Loucy (cell line): ENCODE results near the gene TMEM231.

Experiments
- H2AFZ ChIP-seq: fragments of 200-600 bp; sonication (generic); 2 replicates; pipeline ENCODE4 v1.6.0; 2016; ENCODE audit warnings: antibody characterized with exemption, mild to moderate bottlenecking, low read length, moderate library complexity
- H3F3A ChIP-seq: fragments of 200-600 bp; 2 replicates; pipeline ENCODE4 v1.6.0; 2016; ENCODE audit warnings: antibody characterized with exemption, low read depth, mild to moderate bottlenecking
- H3K27me3 ChIP-seq: fragments of 200-600 bp; sonication (generic); 2 replicates; pipeline ENCODE4 v1.6.1; 2014; ENCODE audit warnings: low read length, mild to moderate bottlenecking; ENCODE audit not compliant: insufficient read depth, poor library complexity, severe bottlenecking
- H3K36me3 ChIP-seq: fragments of 200-600 bp; sonication (generic); 2 replicates; pipeline ENCODE4 v1.6.1; 2016; ENCODE audit warnings: low read length; ENCODE audit not compliant: insufficient read depth
- H3K4me1 ChIP-seq: fragments of 200-600 bp; sonication (generic); 2 replicates; pipeline ENCODE4 v1.5.1; 2014; ENCODE audit warnings: low read length, mild to moderate bottlenecking; ENCODE audit not compliant: insufficient read depth, poor library complexity, severe bottlenecking
- H3K4me2 ChIP-seq: fragments of 200-600 bp; sonication (generic); 2 replicates; pipeline ENCODE4 v1.6.0; 2014; ENCODE audit warnings: antibody characterized with exemption, low read length, low read depth, mild to moderate bottlenecking; ENCODE audit not compliant: poor library complexity, severe bottlenecking
- H3K4me3 ChIP-seq: fragments of 200-600 bp; sonication (generic); 2 replicates; pipeline ENCODE4 v1.5.1; 2014; ENCODE audit warnings: low read length, mild to moderate bottlenecking, mixed read lengths; ENCODE audit not compliant: poor library complexity, severe bottlenecking
- H3K79me2 ChIP-seq: fragments of 200-600 bp; sonication (generic); 2 replicates; pipeline ENCODE4 v1.6.1; 2014; ENCODE audit warnings: low read length; ENCODE audit not compliant: insufficient read depth
- H3K9ac ChIP-seq: fragments of 200-600 bp; sonication (generic); 2 replicates; pipeline ENCODE4 v1.6.0; 2014; ENCODE audit warnings: mild to moderate bottlenecking, low read depth, low read length, moderate library complexity; ENCODE audit not compliant: poor library complexity, severe bottlenecking
- H3K9me2 ChIP-seq: fragments of 200-600 bp; sonication (generic); replicated peaks from 2 replicates; pipeline ENCODE4 v1.6.1; 2016; ENCODE audit warnings: low read depth, low read length, mixed read lengths
- H3K9me3 ChIP-seq: fragments of 200-600 bp; sonication (generic); 2 replicates; pipeline ENCODE4 v1.6.1; 2014; ENCODE audit warnings: mild to moderate bottlenecking, antibody characterized with exemption, low read length, low read depth; ENCODE audit not compliant: insufficient read depth
- H4K20me1 ChIP-seq: fragments of 200-600 bp; sonication (generic); 2 replicates; pipeline ENCODE4 v1.6.0; 2014; ENCODE audit warnings: antibody characterized with exemption, low read length, mild to moderate bottlenecking; ENCODE audit not compliant: insufficient read depth, poor library complexity, severe bottlenecking
- EZH2phosphoT487 ChIP-seq: fragments of 200-600 bp; IDR thresholded peaks from 2 replicates; pipeline ENCODE4 v1.6.1; 2018; ENCODE audit warnings: antibody characterized with exemption, mild to moderate bottlenecking, moderate library complexity, borderline replicate concordance
- TF ChIP-seq, protein P1 (sequence below): fragments of 200-600 bp; sonication (generic); conservative IDR thresholded peaks from 2 replicates; pipeline ENCODE4 v1.5.1; 2014; ENCODE audit warnings: mild to moderate bottlenecking, antibody characterized with exemption, low read length

The TMEM231 gene

DNA sequence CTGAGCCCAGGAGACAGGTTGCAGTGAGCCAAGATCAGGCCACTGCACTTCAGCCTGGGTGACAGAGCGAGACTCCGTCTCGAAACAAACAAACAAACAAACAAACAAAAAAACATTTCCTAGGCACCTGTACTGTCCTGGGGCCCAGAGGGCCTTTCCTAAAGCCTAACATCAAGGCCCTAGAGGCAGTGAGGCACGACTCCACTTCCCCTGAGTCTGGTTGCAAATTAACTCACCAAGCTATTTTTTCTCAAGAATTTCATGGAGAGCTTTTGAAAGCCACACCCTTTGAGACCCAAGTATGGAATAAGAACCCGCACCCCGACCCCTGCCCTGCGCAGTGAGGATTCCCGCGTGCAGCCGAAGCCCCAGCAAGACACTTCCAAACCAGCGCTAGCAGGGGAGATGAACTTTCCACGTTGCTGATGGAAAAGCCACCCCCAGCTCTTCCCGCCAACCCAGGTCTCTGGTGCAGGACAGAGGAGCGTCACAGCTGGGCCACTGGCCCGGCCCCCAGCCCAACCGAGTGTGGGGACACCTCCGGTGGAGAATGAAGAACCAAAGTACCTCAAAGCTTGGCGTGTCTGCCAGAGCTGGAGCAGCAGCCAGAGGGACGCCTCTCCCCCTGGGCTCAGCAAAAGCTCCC lies 21.4 kb downstream of the TMEM231 start:
- Histone ChIP-seq H3K36me3 (no peaks in the 10 kb centered on the region), H3F3A (no peaks in the 10 kb centered on the region), H3K4me3 (no peak overlapping the region), H3K27me3 (no peaks in the 10 kb centered on the region), H2AFZ (no peak overlapping the region), H3K4me2 (no peak overlapping the region), H4K20me1 (no peaks in the 10 kb centered on the region), H3K79me2 (no peaks in the 10 kb centered on the region), H3K4me1 (no peaks in the 10 kb centered on the region), H3K9me3 (no peaks in the 10 kb centered on the region), H3K9me2 (no peaks in the 10 kb centered on the region), H3K9ac (no peak overlapping the region)
- TF ChIP-seq, protein P1, sequence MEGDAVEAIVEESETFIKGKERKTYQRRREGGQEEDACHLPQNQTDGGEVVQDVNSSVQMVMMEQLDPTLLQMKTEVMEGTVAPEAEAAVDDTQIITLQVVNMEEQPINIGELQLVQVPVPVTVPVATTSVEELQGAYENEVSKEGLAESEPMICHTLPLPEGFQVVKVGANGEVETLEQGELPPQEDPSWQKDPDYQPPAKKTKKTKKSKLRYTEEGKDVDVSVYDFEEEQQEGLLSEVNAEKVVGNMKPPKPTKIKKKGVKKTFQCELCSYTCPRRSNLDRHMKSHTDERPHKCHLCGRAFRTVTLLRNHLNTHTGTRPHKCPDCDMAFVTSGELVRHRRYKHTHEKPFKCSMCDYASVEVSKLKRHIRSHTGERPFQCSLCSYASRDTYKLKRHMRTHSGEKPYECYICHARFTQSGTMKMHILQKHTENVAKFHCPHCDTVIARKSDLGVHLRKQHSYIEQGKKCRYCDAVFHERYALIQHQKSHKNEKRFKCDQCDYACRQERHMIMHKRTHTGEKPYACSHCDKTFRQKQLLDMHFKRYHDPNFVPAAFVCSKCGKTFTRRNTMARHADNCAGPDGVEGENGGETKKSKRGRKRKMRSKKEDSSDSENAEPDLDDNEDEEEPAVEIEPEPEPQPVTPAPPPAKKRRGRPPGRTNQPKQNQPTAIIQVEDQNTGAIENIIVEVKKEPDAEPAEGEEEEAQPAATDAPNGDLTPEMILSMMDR, result no peak
- no peak for TF ChIP-seq EZH2phosphoT487

GRCh38 chr16:75532791-75533190 lies 23.3 kb downstream of the TMEM231 start:
- Histone ChIP-seq H3K4me2 (no peak overlapping the region), H3K27me3 (no peaks in the 10 kb centered on the region), H3K36me3 (no peaks in the 10 kb centered on the region), H3K9ac (no peak overlapping the region), H4K20me1 (no peaks in the 10 kb centered on the region), H3F3A (no peaks in the 10 kb centered on the region), H3K9me3 (no peaks in the 10 kb centered on the region), H2AFZ (no peak overlapping the region), H3K4me3 (no peak overlapping the region), H3K79me2 (no peaks in the 10 kb centered on the region), H3K4me1 (no peaks in the 10 kb centered on the region), H3K9me2 (no peaks in the 10 kb centered on the region)
- TF ChIP-seq EZH2phosphoT487, result no peak
- TF ChIP-seq, protein P1, result no peak

GRCh38 chr16:75532142-75532765 lies 23.8 kb downstream of the TMEM231 start:
- no peaks in the 10 kb centered on the region for H3F3A ChIP-seq
- no peaks in the 10 kb centered on the region for H3K9me2 ChIP-seq
- no peaks in the 10 kb centered on the region for H3K36me3 ChIP-seq
- no peak for TF ChIP-seq EZH2phosphoT487
- TF ChIP-seq, protein P1, result no peak
- no peak overlapping the region for H3K4me2 ChIP-seq
- H3K9ac ChIP-seq, result no peak overlapping the region
- H3K79me2 ChIP-seq, result no peaks in the 10 kb centered on the region
- no peaks in the 10 kb centered on the region for H4K20me1 ChIP-seq
- H3K27me3 ChIP-seq, result no peaks in the 10 kb centered on the region
- no peaks in the 10 kb centered on the region for H3K4me1 ChIP-seq
- no peaks in the 10 kb centered on the region for H3K9me3 ChIP-seq
- no peak overlapping the region for H3K4me3 ChIP-seq
- H2AFZ ChIP-seq, result no peak overlapping the region
